ENCODE data around the gene C2CD4A. TPM values are rescaled to one million over a fixed set of nuclear protein-coding genes. Genes with fewer than 3 reads are reported as not detected.

Gene C2CD4A
- total RNA-seq, 4 donors from 2014 or later = 0.09 to 0.60 TPM; not detected in 2

DNA sequence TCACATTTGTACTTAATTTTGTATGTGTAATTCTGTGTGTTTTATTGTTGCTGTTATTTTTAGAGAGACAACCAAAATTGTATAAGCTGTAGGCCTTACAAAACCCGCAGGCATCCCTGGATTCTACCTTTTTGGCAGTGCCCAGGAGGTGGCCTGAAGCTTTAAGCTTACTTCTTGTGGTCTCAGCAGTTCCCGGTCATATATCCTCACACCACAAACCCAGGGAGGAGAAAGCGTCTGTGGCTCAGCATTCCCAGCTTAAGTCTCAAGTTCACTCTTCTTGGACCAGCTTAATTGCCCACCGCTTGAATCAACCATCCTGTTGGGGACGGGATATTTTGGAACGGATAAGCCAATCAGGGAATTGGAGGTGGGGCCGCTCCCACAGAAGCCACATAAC is 36.7 kb downstream of the C2CD4A start:
- DNase-seq (ENCODE audit: low spot score) (no peak), ATAC-seq (ENCODE audit: low FRiP score) (no peak)
- TF ChIP-seq, protein P1, sequence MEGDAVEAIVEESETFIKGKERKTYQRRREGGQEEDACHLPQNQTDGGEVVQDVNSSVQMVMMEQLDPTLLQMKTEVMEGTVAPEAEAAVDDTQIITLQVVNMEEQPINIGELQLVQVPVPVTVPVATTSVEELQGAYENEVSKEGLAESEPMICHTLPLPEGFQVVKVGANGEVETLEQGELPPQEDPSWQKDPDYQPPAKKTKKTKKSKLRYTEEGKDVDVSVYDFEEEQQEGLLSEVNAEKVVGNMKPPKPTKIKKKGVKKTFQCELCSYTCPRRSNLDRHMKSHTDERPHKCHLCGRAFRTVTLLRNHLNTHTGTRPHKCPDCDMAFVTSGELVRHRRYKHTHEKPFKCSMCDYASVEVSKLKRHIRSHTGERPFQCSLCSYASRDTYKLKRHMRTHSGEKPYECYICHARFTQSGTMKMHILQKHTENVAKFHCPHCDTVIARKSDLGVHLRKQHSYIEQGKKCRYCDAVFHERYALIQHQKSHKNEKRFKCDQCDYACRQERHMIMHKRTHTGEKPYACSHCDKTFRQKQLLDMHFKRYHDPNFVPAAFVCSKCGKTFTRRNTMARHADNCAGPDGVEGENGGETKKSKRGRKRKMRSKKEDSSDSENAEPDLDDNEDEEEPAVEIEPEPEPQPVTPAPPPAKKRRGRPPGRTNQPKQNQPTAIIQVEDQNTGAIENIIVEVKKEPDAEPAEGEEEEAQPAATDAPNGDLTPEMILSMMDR (IDR thresholded peaks at IDR 0.05) = no peak

DNA sequence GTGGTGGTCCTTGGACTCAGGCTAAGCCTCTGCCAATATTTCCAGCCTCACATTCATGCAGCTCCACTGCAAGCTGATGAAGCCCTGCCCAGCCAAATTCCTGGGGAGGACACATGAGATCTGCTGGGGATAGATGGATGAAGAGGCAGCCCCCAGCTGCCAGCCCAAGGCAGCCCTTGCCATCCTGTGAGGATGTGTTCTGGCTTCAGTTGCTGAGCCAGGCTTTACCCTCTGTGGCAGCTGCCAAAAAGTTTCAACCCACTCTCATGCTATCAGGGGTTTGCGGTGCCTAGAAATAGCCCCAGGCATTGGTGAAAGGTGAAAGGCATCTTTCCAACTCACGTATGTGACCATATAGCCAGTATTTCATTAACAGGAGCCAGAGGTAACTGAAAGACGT is 37.6 kb downstream of the C2CD4A start:
- TF ChIP-seq, protein P1 (IDR thresholded peaks at IDR 0.05) = no peak
- DNase-seq (ENCODE audit: low spot score) (no peak), ATAC-seq (ENCODE audit: low FRiP score) (no peak)

DNA sequence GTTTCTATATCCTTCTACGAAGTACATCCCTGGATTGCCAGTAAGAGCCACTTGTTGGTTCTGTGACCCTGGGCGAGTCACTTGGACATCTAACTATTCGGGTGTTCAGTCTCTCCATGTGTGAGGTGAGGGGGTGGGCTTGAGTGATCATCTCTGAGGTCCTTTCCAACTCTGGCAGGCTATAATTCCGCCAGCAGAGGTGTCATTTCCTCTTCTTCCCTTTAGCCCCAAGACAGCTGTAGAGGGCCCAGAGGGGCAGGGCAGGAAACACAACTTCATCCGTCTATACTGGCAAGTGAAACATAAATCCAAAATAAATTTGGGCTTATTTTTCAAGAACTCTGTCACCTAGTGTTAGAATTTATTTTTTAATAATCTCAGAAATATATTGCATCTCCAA is 38.1 kb downstream of the C2CD4A start:
- DNase-seq (ENCODE audit: low spot score) (no peak), ATAC-seq (ENCODE audit: low FRiP score) (no peak)
- TF ChIP-seq, protein P1 (IDR thresholded peaks at IDR 0.05) = no peak

DNA sequence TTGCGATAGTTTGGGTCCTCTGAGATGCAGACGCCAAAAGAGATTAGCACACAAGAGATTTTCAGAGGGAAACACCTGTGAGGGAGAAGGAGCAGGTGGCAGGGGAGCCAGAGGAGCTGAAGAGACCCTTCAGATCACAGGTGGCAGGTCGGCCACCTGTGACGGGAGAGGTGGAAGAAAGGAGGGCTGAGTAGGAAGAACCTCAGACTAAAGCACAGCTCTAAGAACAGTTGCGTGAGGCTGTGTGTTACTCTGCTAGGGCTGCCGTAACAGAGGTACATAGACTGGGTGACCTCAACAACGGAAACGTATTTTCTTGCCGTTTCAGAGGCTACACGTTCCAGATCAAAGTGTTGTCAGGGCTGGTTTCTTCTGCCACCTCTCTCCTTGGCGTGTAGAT is 38.5 kb downstream of the C2CD4A start:
- ATAC-seq (ENCODE audit: low FRiP score) = no peak

DNA sequence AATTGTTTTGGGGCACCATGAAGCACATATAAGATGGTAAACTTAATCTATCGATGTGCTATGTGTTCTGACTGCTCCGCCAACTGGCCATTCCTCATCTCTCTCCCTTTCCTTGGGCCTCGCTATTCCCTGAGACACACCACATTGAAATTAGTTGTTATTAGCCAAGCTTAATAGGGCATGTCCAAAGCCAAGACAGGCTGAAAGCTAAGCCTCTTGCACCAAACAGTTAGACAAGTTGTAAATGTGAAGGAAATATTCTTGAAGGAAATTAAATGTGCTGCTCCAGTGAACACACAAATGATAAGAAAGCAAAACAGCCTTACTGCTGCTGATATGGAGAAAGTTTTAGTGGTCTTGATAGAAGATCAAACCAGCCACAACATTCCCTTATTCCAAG is 39.3 kb downstream of the C2CD4A start:
- ATAC-seq (ENCODE audit: low FRiP score) = no peak
- TF ChIP-seq, protein P1 (IDR thresholded peaks at IDR 0.05) = no peak
- no peak for DNase-seq (ENCODE audit: low spot score)

More for the DNA sequence above, 38.5 kb downstream of the C2CD4A start:
- TF ChIP-seq, protein P1 (IDR thresholded peaks at IDR 0.05) = no peak
- DNase-seq (ENCODE audit: low spot score) = no peak

DNA sequence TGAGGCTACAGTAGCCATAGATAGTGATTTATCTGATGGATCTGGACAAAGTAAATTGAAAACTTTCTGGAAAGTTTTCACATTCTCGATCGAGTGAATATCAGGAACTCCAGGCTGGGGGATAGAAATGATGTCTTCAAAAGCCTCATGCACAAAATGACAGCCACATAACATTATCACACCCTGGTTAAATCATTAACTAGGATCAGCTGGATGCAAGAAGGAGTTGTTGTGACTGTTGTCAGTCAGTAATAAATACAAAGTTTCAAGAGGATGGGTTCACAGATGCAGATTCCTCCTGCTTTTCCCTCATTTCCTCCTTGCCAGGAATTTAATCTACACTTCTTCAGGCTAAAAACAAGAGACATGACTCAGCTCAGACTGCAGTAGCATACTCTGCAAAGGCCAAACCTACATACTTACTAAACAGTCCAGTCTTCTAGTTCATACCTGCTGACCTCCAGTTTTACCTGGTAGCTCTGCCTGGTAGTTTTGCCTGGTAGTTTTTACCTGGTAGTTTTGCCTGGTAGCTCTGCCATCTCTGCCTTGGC is 40.9 kb downstream of the C2CD4A start:
- ATAC-seq (ENCODE audit: low FRiP score) (no peak), DNase-seq (ENCODE audit: low spot score) (no peak)
- TF ChIP-seq, protein P1 (IDR thresholded peaks at IDR 0.05) = no peak

DNA sequence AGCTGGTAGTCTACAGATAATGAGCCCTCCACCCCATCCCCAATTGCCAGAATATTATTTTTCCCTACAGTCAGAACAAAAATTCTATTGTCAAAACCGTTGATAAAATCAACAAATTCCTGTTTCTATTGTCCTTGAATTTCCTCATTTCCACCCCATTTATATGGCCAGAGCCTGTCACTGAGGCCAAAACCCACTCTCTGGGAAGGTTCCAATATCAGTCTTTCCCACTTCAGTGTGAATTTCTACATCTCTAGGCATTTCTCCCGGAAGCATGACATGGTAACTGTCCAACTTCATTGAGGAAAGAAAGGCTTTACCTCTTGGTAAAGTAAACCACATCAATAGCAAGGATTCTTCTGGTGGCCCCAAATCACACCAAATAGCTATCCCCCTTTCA is 41.6 kb downstream of the C2CD4A start:
- no peak for ATAC-seq (ENCODE audit: low FRiP score)
- no peak for DNase-seq (ENCODE audit: low spot score)
- TF ChIP-seq, protein P1 (IDR thresholded peaks at IDR 0.05) = no peak
